ENCODE data around the gene STK38. TPM values are rescaled to one million over a fixed set of nuclear protein-coding genes. Genes with fewer than 3 reads are reported as not detected.

STK38 gene
- total and polyA plus RNA-seq, 2 of the 8 experiments (the other 6 are each of a cell fraction or from before 2014, with no cell fraction given) = 8.1 to 19.8 TPM

DNA sequence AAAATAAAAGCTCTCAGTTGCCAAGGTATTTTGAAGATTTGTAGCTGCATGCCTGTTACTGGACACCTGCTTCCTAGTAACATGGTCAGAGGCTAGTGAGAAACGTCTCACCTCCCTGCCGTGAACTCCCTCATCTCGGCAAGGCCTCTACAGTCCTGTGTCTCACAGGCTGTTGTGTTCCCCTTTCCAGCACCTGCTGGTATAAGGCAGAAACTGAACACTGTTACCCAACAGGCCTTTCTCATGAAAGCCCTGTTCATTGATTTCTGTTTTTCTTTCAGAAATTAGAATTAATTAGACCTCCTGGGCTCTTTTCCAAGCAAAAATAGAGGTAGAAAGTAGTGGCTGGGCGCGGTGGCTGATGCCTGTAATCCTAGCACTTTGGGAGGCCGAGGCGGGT lies 29.3 kb upstream of the STK38 start:
- FAIRE-seq (no peak), DNase-seq (ENCODE audit: low read depth in 1 of 2, low spot score in 2 of 2) (no peak)
- Histone ChIP-seq H3K23ac (ENCODE audit: insufficient read length) (no peak overlapping the region), H3K14ac (ENCODE audit: insufficient read length) (no peak overlapping the region), H4K5ac (ENCODE audit: insufficient read length, low read depth, low read length) (no peak overlapping the region), H3K23me2 (ENCODE audit: low read depth, low read length) (peaks cover 2% of the 10 kb centered on the region; the same call in 1 of the 2 replicates), H2BK5ac (ENCODE audit: low read depth, low read length) (no peak overlapping the region), H3K27ac (ENCODE audit: low read depth, low read length) (no peak overlapping the region), H3K4ac (replicated peaks; ENCODE audit: insufficient read length, low read depth, low read length) (no peak overlapping the region), H4K91ac (replicated peaks; ENCODE audit: insufficient read length, low read length) (no peak overlapping the region), H3K79me2 (ENCODE audit: control insufficient read depth in 1 of 2, insufficient read depth in 2 of 2, low read length in 2 of 2) (no peaks in the 10 kb centered on the region), H3K4me3 (ENCODE audit: extremely low read depth in 1 of 4, insufficient read depth in 2 of 4, low read depth in 3 of 4, low read length in 4 of 4) (no peak overlapping the region), H3K9me3 (ENCODE audit: insufficient read depth in 2 of 2, low read depth in 1 of 2, low read length in 1 of 2) (no peaks in the 10 kb centered on the region), H2BK120ac (replicated peaks; ENCODE audit: low read depth, low read length) (no peak overlapping the region), H3K9ac (replicated peaks in 1 of 4; ENCODE audit: extremely low read depth in 1 of 4, low read depth in 3 of 4, low read length in 3 of 4) (no peak overlapping the region), H2BK15ac (ENCODE audit: low read length) (no peak overlapping the region), H3K27me3 (replicated peaks in 1 of 4; ENCODE audit: control insufficient read depth in 3 of 4, extremely low read depth in 1 of 4, insufficient read depth in 3 of 4, low read length in 3 of 4) (no peaks in the 10 kb centered on the region), H2BK20ac (ENCODE audit: low read length) (no peak overlapping the region), H3K79me1 (ENCODE audit: low read depth, low read length) (no peaks in the 10 kb centered on the region), H3K56ac (replicated peaks; ENCODE audit: insufficient read length, low read depth, low read length) (no peak overlapping the region), H3K4me1 (replicated peaks in 1 of 4; ENCODE audit: control insufficient read depth in 3 of 4, insufficient read depth in 4 of 4, low read length in 3 of 4) (no peaks in the 10 kb centered on the region), H3K4me2 (ENCODE audit: insufficient read depth in 1 of 2, low read depth in 2 of 2, low read length in 2 of 2) (no peak overlapping the region), H2BK12ac (ENCODE audit: low read depth, low read length) (no peak overlapping the region), H3K18ac (ENCODE audit: extremely low read depth, low read length) (no peak overlapping the region), H2AFZ (ENCODE audit: low read length) (no peak overlapping the region), H4K8ac (ENCODE audit: extremely low read depth, insufficient read depth, low read length) (no peak overlapping the region), H2AK5ac (ENCODE audit: low read depth, low read length) (no peak overlapping the region), H4K20me1 (replicated peaks in 1 of 2; ENCODE audit: control insufficient read depth in 1 of 2, insufficient read depth in 2 of 2, low read length in 2 of 2) (no peaks in the 10 kb centered on the region), H3K36me3 (ENCODE audit: control insufficient read depth in 2 of 4, insufficient read depth in 4 of 4, low read length in 3 of 4) (no peaks in the 10 kb centered on the region)
- 93% methylated on average over 7 of the region's 7 CpGs; no CpG with 5 or more reads in 1 of the 2 experiments for WGBS, 2 experiments (ENCODE audit: extremely low coverage in 1 of 2, insufficient coverage in 1 of 2, insufficient read length in 1 of 2, insufficient replicate concordance in 2 of 2, low coverage in 1 of 2, low lambda C conversion rate in 2 of 2, missing lambda C conversion rate in 1 of 2)
- CTCF ChIA-PET (ENCODE audit: partially characterized antibody) = no interaction called here
- POLR2A ChIA-PET (ENCODE audit: partially characterized antibody) = interaction anchor here (6.2 kb wide), 1 partner anchor 21 kb away, joined by 69 read pairs; the partner anchor contains the start of gene SRSF3
- TF ChIP-seq CTCF (IDR thresholded peaks at IDR 0.05; ENCODE audit: control extremely low read depth in 1 of 3, insufficient read depth in 1 of 3, low read depth in 1 of 3, low read length in 3 of 3) (no peak), SUZ12 (IDR thresholded peaks at IDR 0.05; ENCODE audit: low read length) (no peak), RNF2 (IDR thresholded peaks at IDR 0.05; ENCODE audit: borderline replicate concordance, low read depth, low read length, missing control alignments, poor library complexity, severe bottlenecking) (no peak), CTBP2 (IDR thresholded peaks at IDR 0.05; ENCODE audit: borderline replicate concordance, insufficient read depth, insufficient read length, low read length) (no peak), ASH2L (IDR thresholded peaks at IDR 0.05; ENCODE audit: low read length) (no peak), EP300 (IDR thresholded peaks at IDR 0.05; ENCODE audit: borderline replicate concordance in 1 of 2, low read depth in 2 of 2, low read length in 2 of 2) (no peak), FOSL1 (IDR thresholded peaks at IDR 0.05; ENCODE audit: insufficient read depth, low read depth, low read length) (no peak), MAFK (IDR thresholded peaks at IDR 0.05; ENCODE audit: low read depth, low read length) (no peak), RXRA (IDR thresholded peaks at IDR 0.05; ENCODE audit: insufficient read depth, low read depth, low read length) (no peak)
- TF ChIP-seq, protein P1, sequence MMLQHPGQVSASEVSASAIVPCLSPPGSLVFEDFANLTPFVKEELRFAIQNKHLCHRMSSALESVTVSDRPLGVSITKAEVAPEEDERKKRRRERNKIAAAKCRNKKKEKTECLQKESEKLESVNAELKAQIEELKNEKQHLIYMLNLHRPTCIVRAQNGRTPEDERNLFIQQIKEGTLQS (IDR thresholded peaks at IDR 0.05; ENCODE audit: insufficient read depth, low read depth, low read length) = no peak

Data from H1 (cell line).